Measurements from ENCODE around the gene KCNK1.
"Not testable (repeated sequence)": the region's sequence is repeated elsewhere in the genome, so short reads cannot be mapped to it uniquely, and the experiment has no call there.

The KCNK1 gene

DNA sequence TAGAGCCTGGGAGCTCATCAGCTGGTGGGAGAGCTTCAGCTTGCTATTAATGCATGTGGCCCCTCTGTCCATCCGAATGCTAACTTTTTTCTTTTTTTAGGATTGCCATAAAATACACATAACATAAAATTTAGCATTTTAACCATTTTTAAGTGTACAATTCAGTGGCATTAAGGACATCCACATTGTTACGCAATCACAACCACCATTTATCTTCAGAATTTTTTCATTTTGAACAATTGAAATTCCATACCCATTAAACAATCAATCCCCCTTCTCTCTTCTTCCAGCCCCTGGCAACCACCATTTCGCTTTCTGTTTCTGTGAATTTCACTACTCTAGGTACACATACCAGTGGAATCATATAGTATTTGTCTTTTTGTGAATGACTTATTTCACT is 4.9 kb upstream of the KCNK1 start:
- DNase-seq, result no peak

DNA sequence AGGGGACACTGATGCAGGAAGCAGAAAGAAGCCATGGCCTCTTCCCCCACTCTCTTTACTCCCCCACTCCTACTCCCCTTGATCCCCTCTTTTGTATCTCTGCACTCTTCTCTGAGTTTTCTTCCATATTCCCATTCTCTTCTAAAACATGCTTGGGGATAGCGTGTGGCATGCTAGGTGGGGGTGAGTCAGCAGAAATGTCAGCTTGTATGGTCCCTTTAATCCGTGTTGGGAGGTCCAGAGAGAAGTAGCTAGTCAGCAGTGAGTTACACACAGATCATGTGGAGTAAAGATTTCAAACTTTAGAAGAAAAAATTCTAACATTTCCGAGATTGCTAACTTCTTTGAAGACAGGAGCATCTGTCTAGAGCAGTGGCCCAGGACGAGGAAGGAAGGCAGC is 4.0 kb upstream of the KCNK1 start:
- DNase-seq, result no peak

DNA sequence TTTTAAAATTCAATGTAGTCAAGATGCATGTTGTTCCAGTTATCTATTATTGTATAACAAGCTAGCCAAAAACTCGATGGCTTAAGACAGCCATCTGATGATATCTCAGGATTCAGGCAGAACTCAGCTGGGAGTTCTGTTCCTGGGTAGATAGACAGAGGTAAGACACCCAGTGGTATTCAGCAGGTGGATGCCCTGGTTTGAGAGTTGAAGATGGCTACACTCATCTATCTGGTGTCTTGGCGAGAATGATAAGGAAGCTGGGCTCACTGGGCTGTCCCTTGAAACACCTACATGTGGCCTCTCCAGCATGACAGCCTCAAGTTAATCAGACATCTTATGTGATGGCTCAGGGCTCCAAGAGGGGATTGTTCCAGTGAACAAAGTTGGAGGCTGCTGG is 3.3 kb upstream of the KCNK1 start:
- DNase-seq, result no peak

DNA sequence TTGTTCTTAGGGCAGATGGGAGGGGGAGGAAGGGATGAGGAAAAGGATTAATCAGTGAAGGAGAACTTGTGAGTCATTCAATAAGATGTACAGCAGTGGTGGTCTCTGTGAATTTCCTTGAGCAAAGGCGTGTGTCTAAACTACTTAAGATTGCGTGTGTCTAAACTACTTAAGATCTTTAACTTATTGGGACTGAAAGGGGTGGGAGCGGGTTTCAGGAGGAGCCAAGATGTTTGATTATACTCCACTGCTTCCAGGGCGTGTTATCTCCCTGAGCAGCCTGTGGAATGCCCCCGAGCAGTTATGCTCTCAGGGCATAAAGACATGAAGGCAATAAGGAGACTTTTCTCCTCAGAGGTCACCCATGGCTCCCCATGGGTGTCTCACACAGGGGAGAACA is 2.5 kb upstream of the KCNK1 start:
- not testable (repeated sequence) for DNase-seq

DNA sequence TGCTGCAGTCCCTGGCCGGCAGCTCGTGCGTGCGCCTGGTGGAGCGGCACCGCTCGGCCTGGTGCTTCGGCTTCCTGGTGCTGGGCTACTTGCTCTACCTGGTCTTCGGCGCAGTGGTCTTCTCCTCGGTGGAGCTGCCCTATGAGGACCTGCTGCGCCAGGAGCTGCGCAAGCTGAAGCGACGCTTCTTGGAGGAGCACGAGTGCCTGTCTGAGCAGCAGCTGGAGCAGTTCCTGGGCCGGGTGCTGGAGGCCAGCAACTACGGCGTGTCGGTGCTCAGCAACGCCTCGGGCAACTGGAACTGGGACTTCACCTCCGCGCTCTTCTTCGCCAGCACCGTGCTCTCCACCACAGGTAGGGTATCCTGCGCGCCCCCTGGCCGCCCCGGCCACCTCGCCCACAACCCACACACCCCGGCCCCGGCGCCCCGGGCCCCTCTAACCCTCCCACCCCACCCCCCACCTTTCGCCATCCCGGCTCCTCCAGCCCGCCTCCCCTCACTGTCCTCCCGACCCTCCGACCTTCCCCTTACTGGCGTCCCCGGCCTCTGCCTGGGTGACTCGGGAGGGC is 352 bp downstream of the KCNK1 start:
- peak; percentile 57 for DNase-seq

DNA sequence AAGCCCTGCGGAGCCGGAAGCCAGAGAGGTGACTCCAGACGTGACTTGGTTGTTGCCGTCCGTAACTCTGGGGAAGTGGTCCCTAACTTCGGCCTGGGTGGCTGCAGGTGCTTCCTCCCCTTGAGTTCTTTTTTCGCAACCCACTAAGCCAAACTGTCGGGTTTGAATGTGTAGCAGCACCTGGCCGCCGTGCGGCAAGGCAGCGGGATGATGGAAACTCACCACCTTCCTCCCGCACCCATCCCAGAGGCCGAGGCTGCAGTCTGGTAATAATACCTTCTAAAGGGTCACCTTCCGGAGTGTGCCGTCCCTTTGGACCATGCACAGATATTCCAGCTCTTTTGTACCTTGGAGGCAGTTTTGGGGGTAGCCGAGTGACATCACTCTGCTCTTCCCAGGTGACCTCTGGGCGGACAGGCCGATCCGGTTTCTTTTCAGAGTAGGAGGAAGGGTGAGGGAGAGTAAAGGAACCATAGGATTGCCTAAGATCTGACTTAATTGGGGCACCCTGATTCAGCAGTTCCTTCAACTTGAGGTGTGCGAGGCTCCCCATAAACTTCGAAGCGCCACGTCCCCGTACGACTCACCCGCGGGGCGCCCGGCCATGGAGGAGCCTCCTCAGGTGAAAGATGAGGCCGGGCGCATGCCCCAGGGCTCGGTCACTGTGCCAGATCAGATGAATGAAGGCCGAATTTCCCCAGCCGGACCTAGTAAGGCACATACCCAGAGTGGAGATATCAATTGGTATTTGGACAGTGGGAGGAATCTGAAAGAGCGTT is 1.0 kb downstream of the KCNK1 start:
- peak; percentile 25 for DNase-seq

DNA sequence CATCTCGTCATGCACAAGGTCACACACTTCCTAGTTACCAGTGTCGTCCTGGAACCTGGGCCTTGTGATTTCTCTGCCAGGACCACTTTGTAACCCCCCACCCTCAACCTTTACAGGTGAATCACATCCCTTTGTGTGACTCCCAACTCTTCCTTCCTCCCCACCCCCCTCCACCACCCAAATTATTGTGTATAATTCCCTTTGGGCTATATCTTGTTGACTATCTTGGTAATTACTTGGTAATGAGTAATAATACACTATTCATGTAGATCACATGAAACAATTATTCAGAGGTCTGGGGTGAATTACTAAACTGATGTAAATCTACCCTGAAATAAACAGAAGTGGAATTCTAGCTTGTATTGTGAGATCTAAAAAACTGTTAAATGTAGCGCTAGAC is 1.7 kb downstream of the KCNK1 start:
- DNase-seq, result no peak

DNA sequence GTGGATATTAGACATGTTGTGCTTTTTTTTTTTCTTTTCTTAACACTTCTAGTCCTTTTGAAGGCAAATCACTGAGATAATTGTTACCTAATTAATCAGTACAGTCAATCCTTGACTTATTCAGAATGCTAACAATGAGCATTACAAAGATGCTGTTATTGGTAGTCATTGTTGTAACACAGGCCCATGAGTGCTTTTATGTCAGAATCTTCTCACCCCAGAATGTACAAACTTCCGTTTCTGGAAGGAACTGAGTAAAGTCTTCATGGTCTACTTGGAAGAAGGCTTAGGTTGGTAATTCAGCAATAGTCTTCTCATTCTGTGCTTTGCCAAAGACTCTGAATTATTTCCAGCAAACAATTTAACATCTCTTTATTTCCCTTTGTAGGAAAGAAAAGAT is 3.1 kb downstream of the KCNK1 start:
- no peak for DNase-seq

DNA sequence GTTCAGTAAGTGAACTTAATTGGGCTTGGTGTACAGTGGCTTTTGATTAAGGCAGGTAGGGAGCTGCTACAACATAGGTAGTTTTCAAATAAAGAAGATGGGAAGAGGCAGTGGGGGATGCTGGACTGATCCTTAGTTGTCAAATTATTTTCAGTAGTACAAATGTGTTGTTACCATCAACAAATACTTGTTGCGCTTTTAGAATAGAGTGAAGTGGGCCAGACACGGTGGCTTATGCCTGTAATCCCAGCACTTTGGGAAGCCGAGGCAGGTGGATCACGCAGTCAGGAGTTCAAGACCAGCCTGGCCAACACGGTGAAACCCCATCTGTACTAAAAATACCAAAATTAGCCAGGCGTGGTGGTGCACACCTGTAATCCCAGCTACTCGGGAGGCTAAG is 5.5 kb downstream of the KCNK1 start:
- not testable (repeated sequence) for DNase-seq

DNA sequence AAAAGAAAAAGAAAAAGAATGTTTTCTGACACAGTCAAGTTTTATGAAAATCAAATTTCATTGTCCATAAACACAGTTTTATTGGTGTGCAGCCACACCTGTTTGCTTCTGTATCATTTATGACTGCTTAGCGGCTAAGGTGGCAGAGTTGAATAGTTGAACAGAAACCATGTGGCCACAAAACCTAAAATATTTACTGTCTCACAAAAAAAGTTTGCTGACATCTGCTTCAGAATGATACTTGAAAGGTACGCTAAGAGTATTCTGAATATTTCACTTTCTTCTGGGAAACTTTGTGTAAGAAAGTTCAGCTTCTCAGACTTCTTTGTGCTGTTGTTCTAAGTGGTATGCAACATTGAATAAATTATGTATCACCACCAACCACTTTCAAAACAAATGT is 6.2 kb downstream of the KCNK1 start:
- no peak for DNase-seq

DNA sequence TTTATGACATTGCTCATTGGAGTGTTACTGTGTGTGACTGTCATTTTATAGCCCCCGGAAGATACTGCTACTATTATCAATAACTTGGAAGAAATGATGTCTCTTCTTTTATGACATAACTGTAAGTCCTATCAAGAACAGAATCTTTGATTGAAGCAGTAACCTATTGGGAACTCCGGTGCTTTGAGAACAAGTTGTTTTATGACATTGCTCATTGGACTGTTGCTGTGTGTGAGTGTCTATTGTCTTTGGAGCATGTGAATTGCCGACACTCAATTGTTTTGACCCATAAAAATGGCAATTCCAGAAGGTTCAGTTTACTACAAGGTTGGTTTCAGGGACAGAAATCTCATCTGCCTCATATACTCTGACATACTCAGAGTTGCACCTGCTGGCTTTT is 8.0 kb downstream of the KCNK1 start:
- DNase-seq, result no peak

DNA sequence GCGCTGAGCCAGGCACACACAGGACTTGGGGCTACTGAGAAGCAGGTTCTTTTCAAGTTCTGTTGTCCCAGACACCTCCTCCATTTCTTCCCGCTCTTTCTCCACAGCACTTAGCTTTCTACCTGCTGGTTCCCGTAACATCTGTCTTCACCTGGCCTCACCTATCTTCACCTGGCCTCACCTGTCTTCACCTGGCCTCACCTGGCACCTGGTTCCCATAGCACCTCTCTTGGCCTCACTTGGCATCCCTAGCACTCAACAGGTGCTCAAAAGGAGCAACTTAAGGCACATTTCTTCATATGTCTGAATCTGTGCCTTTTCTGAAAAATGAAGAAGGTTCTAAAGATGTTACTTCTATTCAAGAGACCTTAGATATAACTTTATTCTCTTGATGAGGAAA is 10.4 kb downstream of the KCNK1 start:
- peak; percentile 12 for DNase-seq

DNA sequence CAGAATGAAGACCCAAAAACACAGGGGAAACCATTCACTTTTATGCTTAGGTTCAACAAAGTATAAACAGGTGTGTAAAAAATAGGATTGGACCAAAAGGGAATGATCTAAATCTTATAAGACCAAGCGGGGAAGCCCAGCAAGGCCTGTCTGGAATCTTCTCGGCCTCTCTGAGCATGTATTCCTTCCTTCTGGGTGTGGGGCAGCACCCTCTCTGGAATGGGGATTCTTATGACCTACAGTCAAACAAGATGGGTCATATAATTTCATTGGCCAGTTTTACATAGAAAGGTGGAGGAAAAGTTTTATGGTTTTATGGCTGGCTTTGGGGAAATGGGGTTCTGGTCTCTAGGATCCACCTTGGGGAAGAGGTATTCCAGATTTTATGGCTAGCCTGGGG is 11.2 kb downstream of the KCNK1 start:
- no peak for DNase-seq

DNA sequence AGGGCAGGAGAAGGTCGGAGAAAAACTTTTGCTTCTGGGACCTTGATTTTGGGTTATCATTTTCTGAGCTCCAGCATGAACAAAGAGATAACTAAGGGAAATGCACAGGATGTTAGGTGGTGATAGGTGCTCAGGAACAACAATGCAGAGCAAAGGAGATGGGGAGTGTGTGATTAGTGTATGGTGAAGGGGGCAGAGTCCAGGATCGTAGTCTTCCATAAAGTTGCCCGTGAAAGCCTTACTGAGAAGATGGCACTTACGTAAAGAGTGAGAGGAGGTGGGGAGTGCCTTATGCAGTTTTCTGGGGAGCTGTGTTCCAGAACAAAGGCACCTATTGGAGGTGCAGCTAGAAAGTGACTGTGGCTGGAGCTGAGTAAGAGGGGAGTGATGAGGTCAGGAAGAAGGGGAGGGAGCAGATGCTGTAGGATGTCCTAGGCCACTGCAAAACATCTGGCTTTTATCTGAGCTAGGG is 11.6 kb downstream of the KCNK1 start:
- no peak for DNase-seq

DNA sequence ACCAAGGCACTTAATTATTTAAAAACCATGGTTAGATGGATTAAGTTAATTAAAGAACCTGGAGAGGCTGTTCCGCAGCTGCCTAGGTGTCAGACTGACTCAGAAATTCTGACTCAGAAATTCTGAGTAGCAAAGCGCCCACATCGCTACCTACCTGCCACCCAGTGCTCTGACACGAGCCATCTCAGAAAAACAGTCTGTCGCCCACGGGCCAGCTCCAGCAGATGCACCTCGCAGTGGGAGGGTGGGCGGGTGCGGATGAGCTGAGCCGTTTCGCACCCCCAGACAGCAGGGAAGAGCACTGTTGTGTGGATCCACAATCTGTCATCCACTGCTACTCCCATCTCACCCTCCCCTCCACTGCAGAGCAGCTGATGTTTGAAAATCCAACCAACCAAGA is 13.5 kb downstream of the KCNK1 start:
- DNase-seq, result no peak

DNA sequence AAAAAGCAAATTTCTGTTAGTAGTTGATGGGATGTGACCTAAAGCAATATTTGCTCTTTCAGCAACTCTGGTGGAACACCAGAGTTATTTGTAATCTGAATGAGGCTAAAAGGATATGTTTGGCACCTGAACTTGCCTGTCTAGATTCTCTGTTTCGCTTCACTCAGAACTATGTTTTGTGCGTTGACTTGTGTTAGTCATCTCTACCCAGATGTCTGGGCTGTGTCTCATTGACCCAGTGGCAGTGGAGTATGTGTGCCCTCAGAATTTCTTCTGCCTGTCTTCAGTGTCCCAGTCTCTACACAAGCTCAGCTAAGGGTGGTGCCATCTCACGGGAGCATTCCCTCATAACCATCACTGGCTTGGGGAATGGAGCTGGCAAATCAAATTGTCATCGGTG is 13.9 kb downstream of the KCNK1 start:
- DNase-seq, result no peak

DNA sequence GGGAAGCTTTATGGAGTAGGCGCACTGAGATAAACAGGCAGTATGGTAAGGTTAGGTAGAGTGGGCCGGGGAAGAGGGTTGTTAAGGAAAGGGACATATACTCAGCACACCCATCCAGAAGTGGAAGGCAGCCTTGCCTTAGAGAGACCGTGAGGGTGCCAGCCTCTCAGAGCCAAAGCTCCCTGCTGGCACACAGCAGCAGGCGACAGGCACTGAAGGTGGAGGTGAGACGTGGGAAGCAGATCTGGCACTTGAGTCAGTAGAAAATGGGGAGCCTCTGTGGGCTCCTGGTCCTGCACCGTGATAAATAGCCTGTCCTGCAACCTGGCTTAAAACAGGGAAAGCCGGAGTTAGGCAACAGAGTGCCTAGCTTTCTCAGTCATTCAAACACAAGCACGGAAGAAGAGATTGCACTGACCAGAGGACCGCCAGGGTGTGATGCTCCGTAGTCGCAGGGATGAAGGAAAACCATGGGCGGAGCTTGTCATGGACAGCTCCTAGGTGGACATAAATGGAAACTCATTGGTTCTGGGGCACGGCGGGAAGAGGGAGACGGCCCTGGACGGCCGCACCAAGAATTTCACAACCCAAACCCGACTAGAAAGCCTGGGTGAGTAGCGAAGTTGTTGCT is 15.5 kb downstream of the KCNK1 start:
- DNase-seq, result no peak

DNA sequence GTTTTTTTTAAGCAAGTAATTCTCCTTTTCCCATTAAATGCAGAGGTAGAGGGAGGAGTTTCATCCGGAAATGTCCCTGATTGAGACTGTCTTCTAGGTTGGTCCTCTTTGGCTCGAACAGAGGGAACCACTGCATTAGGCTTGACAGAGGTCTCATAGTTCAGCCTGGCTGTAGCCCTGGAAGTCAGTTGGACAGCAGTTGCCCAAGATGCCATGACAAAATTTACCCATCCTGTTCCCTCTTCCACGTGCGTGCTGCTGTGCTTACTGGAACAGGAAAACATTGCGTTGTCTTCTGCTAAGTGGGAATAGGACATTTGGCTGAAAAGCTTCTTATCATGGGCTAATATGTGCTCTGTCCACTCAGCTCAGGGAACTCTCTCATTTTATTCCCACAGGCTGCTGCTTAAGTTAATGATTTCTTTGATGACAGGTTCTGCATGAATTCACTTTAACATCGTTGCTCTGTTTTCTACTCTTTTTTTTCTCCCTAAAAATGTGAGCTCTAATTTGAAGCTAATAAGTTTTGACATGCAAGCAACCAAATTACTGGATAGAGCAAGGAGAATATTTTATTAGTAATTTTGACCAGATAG is 18.0 kb downstream of the KCNK1 start:
- no peak for DNase-seq

DNA sequence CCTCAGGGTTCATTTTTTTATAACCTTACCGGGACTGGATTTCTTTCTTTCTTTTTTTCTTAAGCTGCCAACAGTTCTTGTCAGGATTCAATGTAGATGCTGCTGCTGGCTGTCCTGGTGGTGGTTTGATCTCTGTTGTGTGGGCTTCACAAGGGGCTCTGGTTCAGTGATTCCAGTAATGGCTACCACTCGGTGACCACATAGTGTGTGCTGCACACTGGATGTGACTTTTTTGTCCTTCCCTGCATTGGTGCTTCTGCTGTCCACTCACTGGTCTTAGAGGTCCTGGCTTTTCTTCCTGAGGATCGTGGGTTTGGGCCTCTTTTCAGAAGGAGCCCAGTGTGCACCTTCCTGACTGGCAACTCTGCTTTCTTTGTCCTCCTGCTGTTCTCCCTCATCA is 18.5 kb downstream of the KCNK1 start:
- DNase-seq, result no peak

DNA sequence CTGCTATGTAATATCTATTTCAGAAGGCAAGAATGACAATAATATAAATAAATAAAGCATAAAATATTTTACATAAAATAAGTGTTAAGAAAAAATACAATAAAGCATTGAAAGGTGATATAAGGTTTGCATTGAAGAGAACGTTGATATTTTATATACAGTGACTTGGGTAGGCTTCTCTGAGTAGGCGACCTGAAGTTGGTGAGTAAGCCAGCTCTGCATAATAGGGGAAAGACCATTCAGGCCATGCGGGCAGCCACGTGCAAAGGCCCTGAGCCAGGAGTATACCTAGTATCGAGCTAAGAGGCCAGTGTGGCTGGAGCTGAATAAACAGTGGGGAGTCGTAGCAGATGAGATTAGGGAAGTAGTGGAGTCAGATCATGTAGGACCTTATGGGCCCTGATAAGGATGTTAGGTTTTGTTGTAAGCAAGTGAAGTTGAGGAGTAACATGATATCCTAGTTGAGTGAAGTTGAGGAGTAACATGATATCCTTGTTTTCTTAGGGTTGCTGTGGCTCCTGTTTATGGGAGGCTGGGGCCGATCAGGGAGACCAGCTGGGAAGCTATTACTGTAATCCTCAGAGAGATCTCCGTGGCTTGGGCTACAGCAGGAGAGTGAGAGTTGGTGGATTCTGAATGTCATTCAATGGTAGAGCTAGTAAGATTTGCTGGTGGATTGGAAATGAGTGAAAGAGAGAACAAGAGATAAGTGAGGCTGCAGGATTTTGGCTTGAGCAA is 22.0 kb downstream of the KCNK1 start:
- DNase-seq, result peak; percentile 96

DNA sequence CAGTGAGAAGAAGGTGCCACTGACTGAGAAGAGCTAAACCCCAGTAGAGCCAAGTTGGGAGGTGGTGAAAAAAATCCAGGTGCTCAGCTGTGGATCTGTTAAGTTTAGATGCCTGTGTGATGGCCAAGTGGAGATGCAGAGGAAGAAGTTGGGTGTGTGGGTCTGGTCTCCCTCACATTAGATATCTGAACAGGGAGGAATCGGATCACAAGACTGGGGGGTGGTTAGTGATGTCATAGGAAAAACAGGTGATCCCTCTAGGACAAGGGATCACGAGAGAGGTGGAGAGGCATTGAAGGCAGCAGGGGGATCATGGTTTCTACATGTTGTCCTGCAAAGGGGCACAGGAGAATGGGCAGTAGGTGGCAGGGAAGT is 22.6 kb downstream of the KCNK1 start:
- no peak for DNase-seq

DNA sequence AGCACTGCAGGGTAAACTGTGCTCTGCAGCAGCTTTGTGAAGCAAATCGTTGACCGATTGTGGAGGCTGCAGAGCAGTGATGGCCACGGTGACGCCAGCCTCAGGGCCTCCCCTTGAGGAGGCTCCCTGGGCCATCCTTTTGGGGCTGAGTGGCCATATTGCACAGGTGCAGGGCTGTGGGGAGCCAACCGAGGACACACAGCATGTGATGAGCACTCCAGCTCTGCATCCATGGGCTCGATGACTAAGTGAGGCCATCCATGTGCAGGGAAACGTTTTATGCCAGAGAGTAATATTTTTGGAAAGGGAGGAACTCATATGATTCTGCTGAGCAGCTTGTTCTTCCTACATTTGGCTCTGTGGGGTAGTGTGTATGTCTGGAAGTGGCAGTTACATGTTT is 24.6 kb downstream of the KCNK1 start:
- no peak for DNase-seq

DNA sequence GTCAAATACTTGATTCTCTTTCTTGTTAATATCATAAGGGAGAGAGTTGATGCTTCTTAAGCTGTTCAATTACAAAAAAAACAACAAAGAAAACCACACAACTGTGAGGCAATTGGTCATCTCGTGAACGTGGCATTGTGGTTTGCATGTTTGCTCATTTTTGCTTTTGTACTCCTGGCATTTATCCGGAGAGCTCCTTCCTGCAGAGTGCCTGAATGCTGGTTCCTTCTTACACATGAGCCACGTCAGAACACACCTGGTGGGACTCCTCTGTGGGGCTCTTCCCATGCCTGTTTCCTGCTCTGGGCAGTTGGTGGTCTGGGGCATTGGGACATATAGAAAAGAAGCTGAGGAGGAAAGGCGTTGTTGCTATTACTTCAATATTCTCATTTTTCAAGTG is 25.7 kb downstream of the KCNK1 start:
- no peak for DNase-seq
